K562 (cell line): ENCODE measurements around the gene FTH1. TPM values are rescaled to one million over a fixed set of nuclear protein-coding genes. Genes with fewer than 3 reads are reported as not detected.

Experiments
- ATAC-seq: fragments of 200-7000 bp; cut with Tn5 transposase; 3 replicates; pipeline ENCODE4 v1.9.1; 2020; ENCODE audit warnings: moderate library complexity
- BruUV-seq: library from RNA; stranded (reverse); fragments of 400-500 nt; replicated peaks from 2 replicates; lab custom pipeline; 2021; lab: Mats Ljungman, UMichigan
- CTCF ChIA-PET: fragments of 300-600 bp; formaldehyde crosslinking; extraction: SDS; loops from one replicate; lab custom pipeline; 2021; ENCODE audit warnings: low intra/inter-chr PET ratio; lab: Yijun Ruan, JAX
- POLR2A ChIA-PET: fragments of 300-600, 350-650 bp; sonication (Branson Sonifier 250); formaldehyde crosslinking; extraction: SDS; loops from one replicate; lab custom pipeline; 2021; ENCODE audit warnings: antibody characterized with exemption, inconsistent platforms; lab: Yijun Ruan, JAX
- DNase-seq, 4 experiments: peaks; one replicate each; pipeline versions ENCODE4 v3.0.0 to v3.0.0-alpha.2; 2011 to 2018; ENCODE audit warnings: low spot score in 3 of 4, mixed read lengths in 3 of 4; ENCODE audit errors: extremely low read depth in 1 of 4
- FAIRE-seq: peaks from 2 replicates; lab custom pipeline; 2011; peaks lifted over from hg19 to GRCh38; lab: Jason Lieb, UNC
- H2AFZ ChIP-seq: 2 replicates; pipeline ENCODE4 v1.6.0; 2011; ENCODE audit warnings: low read depth, low read length, control low read depth, inconsistent platforms
- H3K27ac ChIP-seq: fragments of 200-600 bp; 3 replicates; pipeline ENCODE4 v1.8.0; 2011; ENCODE audit warnings: low read depth, mild to moderate bottlenecking, control low read depth, inconsistent platforms, low read length, moderate library complexity, mixed read lengths; ENCODE audit errors: extremely low read depth
- H3K27me3 ChIP-seq, 2 experiments: fragments of 300-600 bp in 1 of 2; 2 replicates in 1 of 2; 3 replicates in 1 of 2; pipeline versions ENCODE4 v1.6.0 to v1.8.0; 2011; ENCODE audit warnings: inconsistent platforms in 2 of 2, low read length in 2 of 2, mild to moderate bottlenecking in 1 of 2, mixed read lengths in 1 of 2, moderate library complexity in 1 of 2; ENCODE audit not compliant: control insufficient read depth in 2 of 2, insufficient read depth in 2 of 2
- H3K36me3 ChIP-seq: fragments of 300-600 bp; 3 replicates; pipeline ENCODE4 v1.8.0; 2011; ENCODE audit warnings: mild to moderate bottlenecking, low read length, inconsistent platforms; ENCODE audit not compliant: control insufficient read depth, insufficient read depth
- H3K4me1 ChIP-seq, 2 experiments: fragments of 200-600 bp in 1 of 2; replicated peaks in 1 of 2; 2 replicates in 1 of 2; 3 replicates in 1 of 2; pipeline versions ENCODE4 v1.5.1 to v1.8.0; 2011; ENCODE audit warnings: inconsistent platforms in 2 of 2, low read length in 2 of 2, mild to moderate bottlenecking in 1 of 2, mixed read lengths in 1 of 2, moderate library complexity in 1 of 2; ENCODE audit not compliant: control insufficient read depth in 2 of 2, insufficient read depth in 2 of 2
- H3K4me2 ChIP-seq: 2 replicates; pipeline ENCODE4 v1.6.1; 2011; ENCODE audit warnings: low read length, control low read depth, inconsistent platforms, mixed read lengths; ENCODE audit not compliant: insufficient read depth
- H3K4me3 ChIP-seq: fragments of 200-600 bp; sonication (generic), shearing (Covaris generic); 2 replicates; pipeline ENCODE4 v1.5.1; 2016; ENCODE audit warnings: control low read depth, inconsistent platforms
- H3K79me2 ChIP-seq: fragments of 200-600 bp; 3 replicates; pipeline ENCODE4 v1.8.0; 2011; ENCODE audit warnings: low read length, inconsistent platforms; ENCODE audit not compliant: control insufficient read depth, insufficient read depth
- H3K9ac ChIP-seq, 2 experiments: 2 replicates each; pipeline versions ENCODE4 v1.6.0 to v1.6.1; 2011; ENCODE audit warnings: low read depth in 2 of 2, low read length in 2 of 2, control low read depth in 1 of 2, inconsistent platforms in 1 of 2, mild to moderate bottlenecking in 1 of 2, mixed read lengths in 1 of 2; ENCODE audit not compliant: insufficient read depth in 1 of 2
- H3K9me1 ChIP-seq: one replicate; pipeline ENCODE4 v1.6.0; 2011; ENCODE audit warnings: inconsistent platforms, mild to moderate bottlenecking, low read length, moderate library complexity; ENCODE audit not compliant: control insufficient read depth, insufficient read depth
- H3K9me3 ChIP-seq: replicated peaks from 2 replicates; pipeline ENCODE4 v1.5.1; 2011; ENCODE audit warnings: low read depth, low read length, inconsistent platforms; ENCODE audit not compliant: control insufficient read depth, insufficient read depth
- H4K20me1 ChIP-seq: replicated peaks from 2 replicates; pipeline ENCODE4 v1.6.1; 2011; ENCODE audit warnings: low read length, inconsistent platforms, mixed read lengths; ENCODE audit not compliant: control insufficient read depth, insufficient read depth
- ASH1L ChIP-seq: fragments of 450-650 bp; IDR thresholded peaks from 2 replicates; pipeline ENCODE4 v1.6.1; 2018; ENCODE audit warnings: borderline replicate concordance, mild to moderate bottlenecking, low read depth; ENCODE audit not compliant: partially characterized antibody
- CREBBP ChIP-seq: IDR thresholded peaks from one replicate; pipeline ENCODE4 v1.6.1; 2012; ENCODE audit warnings: low read depth, mild to moderate bottlenecking, control low read depth, inconsistent platforms, low read length
- EZH2 ChIP-seq: IDR thresholded peaks from 2 replicates; pipeline ENCODE4 v1.6.1; 2012; ENCODE audit warnings: low read depth, mild to moderate bottlenecking, inconsistent platforms, low read length, borderline replicate concordance
- ILF3 ChIP-seq: fragments of 450-650 bp; IDR thresholded peaks from 2 replicates; pipeline ENCODE4 v1.6.1; 2018; ENCODE audit warnings: antibody characterized with exemption, mild to moderate bottlenecking, moderate library complexity, borderline replicate concordance
- LEF1 ChIP-seq: fragments of 450-650 bp; IDR thresholded peaks from 2 replicates; pipeline ENCODE4 v1.6.1; 2016; ENCODE audit warnings: mild to moderate bottlenecking
- MCM7 ChIP-seq, 2 experiments: fragments of 450-650 bp; IDR thresholded peaks; 2 replicates each; pipeline ENCODE4 v1.6.1; 2016 to 2018
- NCOA6 ChIP-seq: fragments of 450-650 bp; IDR thresholded peaks from 2 replicates; pipeline ENCODE4 v1.6.1; 2017; ENCODE audit warnings: mild to moderate bottlenecking
- POLR3G ChIP-seq: IDR thresholded peaks from 2 replicates; pipeline ENCODE4 v1.6.1; 2011; ENCODE audit not compliant: insufficient read length, insufficient replicate concordance; ENCODE audit errors: extremely low read depth
- SNIP1 ChIP-seq: fragments of 450-650 bp; IDR thresholded peaks from 2 replicates; pipeline ENCODE4 v1.7.1; 2017; ENCODE audit warnings: low read depth, mild to moderate bottlenecking
- TFAM ChIP-seq: fragments of 250-450 bp; sonication (Bioruptor Pico); conservative IDR thresholded peaks from 2 replicates; pipeline ENCODE4 v1.5.0; 2021; ENCODE audit warnings: mild to moderate bottlenecking, moderate library complexity
- ZNF121 ChIP-seq: sonication (generic); formaldehyde crosslinking; conservative IDR thresholded peaks from 2 replicates; pipeline ENCODE4 v1.8.0; 2022; ENCODE audit warnings: missing genetic modification reagents
- ZNF239 ChIP-seq: fragments of 250-450 bp; sonication (Bioruptor Pico); IDR thresholded peaks from 2 replicates; pipeline ENCODE4 v1.4.0; 2020; ENCODE audit warnings: mild to moderate bottlenecking
- WGBS: fragments of 100-300 bp; shearing (Covaris generic); methylation state at CpG from one replicate; pipeline ENCODE4 v1.1.6; 2016; ENCODE audit warnings: low coverage, mixed read lengths; ENCODE audit not compliant: insufficient coverage; ENCODE audit errors: missing lambda C conversion rate; 5-methylcytosine and 5-hydroxymethylcytosine counted together
- in situ Hi-C: fragments of 300-500 bp; cut with MboI; formaldehyde crosslinking; loops from 4 replicates; pipeline ENCODE4 v1.15.0; 2018; ENCODE audit warnings: inconsistent platforms, mixed read lengths
- intact Hi-C: fragments of 100-400 bp; cut with micrococcal nuclease; formaldehyde crosslinking; loops from 2 replicates; pipeline ENCODE4 v1.14.2; 2022
- polyA plus RNA-seq, 8 experiments: library from polyadenylated mRNA; depleted of rRNA in 4 of 8; stranded (reverse) in 5 of 8; unstranded in 3 of 8; fragments of >200 nt; fragmentation: Nextera tagmentation in 2 of 8; fragmentation: Illumina TruSeq in 1 of 8; extraction: Ambion mirVana in 2 of 8; extraction: Trizol in 1 of 8; gene quantifications; 2 replicates each; pipeline versions ENCODE4 v1.2.1 to v1.2.3, GENCODE V29; 2011 to 2014; ENCODE audit warnings: inconsistent platforms in 1 of 8, missing spikeins in 1 of 8
- total RNA-seq, 7 experiments: library from RNA; depleted of rRNA in 6 of 7; stranded (reverse); fragments of >200 nt in 6 of 7; fragmentation: Illumina TruSeq in 2 of 7; extraction: Trizol in 2 of 7; gene quantifications; 2 replicates each; pipeline versions ENCODE4 v1.2.1 to v1.2.3, GENCODE V29; 2011 to 2021; ENCODE audit warnings: low replicate concordance in 1 of 7
- TF ChIP-seq, protein P1 (sequence below): fragments of 450-650 bp; IDR thresholded peaks from 2 replicates; pipeline ENCODE4 v1.7.1; 2018; ENCODE audit warnings: mild to moderate bottlenecking, low read depth; ENCODE audit not compliant: partially characterized antibody
- TF ChIP-seq, protein P2 (sequence below): sonication (generic); formaldehyde crosslinking; IDR thresholded peaks from 2 replicates; pipeline ENCODE4 v1.5.0; 2020; ENCODE audit warnings: missing genetic modification reagents
- TF ChIP-seq, protein P3 (sequence below), 2 experiments: fragments of 200-800 bp in 1 of 2; sonication (Bioruptor generic) in 1 of 2; sonication (generic) in 1 of 2; formaldehyde crosslinking in 1 of 2; IDR thresholded peaks in 1 of 2; conservative IDR thresholded peaks in 1 of 2; 2 replicates each; pipeline versions ENCODE4 v1.5.0 to v1.6.1; 2016 to 2020; ENCODE audit warnings: missing compliant biosample characterization in 1 of 2, missing genetic modification characterization in 1 of 2, missing genetic modification reagents in 1 of 2
- TF ChIP-seq, protein P4 (sequence below): fragments of 450-650 bp; formaldehyde crosslinking; IDR thresholded peaks from 2 replicates; pipeline ENCODE4 v1.4.0; 2022; ENCODE audit warnings: mild to moderate bottlenecking, moderate library complexity

Gene FTH1
- total and polyA plus RNA-seq, 9 of the 15 experiments (the other 6 are each of a cell fraction or from before 2014, with no cell fraction given): 370 to 3,146 (median 802) TPM

DNA sequence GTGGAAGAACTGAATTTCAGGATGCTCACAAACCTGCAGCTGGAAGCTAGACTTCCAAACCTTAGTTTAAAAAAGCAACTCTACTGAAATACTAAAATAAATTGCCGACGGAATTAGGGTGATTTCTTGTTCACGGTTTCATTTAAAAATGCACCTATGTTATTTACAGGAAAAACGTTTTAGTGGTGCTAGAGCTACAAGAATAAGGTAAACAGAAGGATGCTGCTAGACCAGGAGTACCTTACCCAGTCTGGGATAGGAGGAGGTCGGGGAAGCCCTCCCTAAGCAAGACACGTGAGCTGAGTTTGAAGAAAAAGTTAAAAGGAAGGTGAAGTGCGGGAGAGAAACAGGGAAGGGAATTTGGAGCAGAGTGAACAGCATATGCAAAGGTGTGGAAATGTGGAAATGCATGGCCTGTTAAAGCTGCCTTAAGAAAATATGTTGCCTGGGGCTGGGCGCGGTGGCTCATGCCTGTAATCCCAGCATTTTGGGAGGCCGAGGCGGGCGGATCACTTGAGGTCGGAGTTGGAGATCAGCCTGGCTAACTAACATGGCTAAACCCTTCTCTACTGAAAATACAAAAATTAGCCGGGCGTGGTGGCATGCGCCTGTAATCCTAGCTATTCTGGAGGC lies 1.4 kb upstream of the FTH1 start:
- H3K4me1 ChIP-seq: peaks cover 49 to 52% of the 10 kb centered on the region in 2 experiments
- no TSS peak for BruUV-seq
- no peaks in the 10 kb centered on the region for H3K9me1 ChIP-seq
- H3K27ac ChIP-seq: peak overlapping the region; percentile 89
- WGBS: 4% methylated on average over 16 of the region's 16 CpGs
- intact Hi-C loops: loop anchor here (5.0 kb wide), 1 partner anchor 83 kb away; no protein-coding TSS in a partner anchor
- POLR2A ChIA-PET: interaction anchor here (0.6 to 11.8 kb wide), 23 partner anchors 6 to 177 kb away, joined by 3 to 327 read pairs (median 7); partner anchors contain the start of genes BEST1, FEN1, INCENP and TMEM258
- CTCF ChIA-PET: no interaction called here
- in situ Hi-C loops: loop anchor here (5.0 kb wide), 1 partner anchor 58 kb away; no protein-coding TSS in a partner anchor
- peaks cover 31% of the 10 kb centered on the region for H4K20me1 ChIP-seq
- H3K4me3 ChIP-seq: peak overlapping the region; percentile 80
- DNase-seq (no peak), FAIRE-seq (no peak), ATAC-seq (no peak)
- H3K27me3 ChIP-seq: no peaks in the 10 kb centered on the region
- H3K79me2 ChIP-seq: peaks cover 85% of the 10 kb centered on the region
- peak overlapping the region; percentile 5; the same call in 1 of the 2 replicates for H2AFZ ChIP-seq
- peaks cover 29% of the 10 kb centered on the region for H3K36me3 ChIP-seq
- no peaks in the 10 kb centered on the region for H3K9me3 ChIP-seq
- H3K9ac ChIP-seq: peak overlapping the region; percentile 92 to 99
- H3K4me2 ChIP-seq: peak overlapping the region; percentile 92
- TF ChIP-seq NCOA6: no peak
- TF ChIP-seq EZH2: no peak
- TF ChIP-seq, protein P1, sequence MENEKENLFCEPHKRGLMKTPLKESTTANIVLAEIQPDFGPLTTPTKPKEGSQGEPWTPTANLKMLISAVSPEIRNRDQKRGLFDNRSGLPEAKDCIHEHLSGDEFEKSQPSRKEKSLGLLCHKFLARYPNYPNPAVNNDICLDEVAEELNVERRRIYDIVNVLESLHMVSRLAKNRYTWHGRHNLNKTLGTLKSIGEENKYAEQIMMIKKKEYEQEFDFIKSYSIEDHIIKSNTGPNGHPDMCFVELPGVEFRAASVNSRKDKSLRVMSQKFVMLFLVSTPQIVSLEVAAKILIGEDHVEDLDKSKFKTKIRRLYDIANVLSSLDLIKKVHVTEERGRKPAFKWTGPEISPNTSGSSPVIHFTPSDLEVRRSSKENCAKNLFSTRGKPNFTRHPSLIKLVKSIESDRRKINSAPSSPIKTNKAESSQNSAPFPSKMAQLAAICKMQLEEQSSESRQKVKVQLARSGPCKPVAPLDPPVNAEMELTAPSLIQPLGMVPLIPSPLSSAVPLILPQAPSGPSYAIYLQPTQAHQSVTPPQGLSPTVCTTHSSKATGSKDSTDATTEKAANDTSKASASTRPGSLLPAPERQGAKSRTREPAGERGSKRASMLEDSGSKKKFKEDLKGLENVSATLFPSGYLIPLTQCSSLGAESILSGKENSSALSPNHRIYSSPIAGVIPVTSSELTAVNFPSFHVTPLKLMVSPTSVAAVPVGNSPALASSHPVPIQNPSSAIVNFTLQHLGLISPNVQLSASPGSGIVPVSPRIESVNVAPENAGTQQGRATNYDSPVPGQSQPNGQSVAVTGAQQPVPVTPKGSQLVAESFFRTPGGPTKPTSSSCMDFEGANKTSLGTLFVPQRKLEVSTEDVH: no peak
- no peak for TF ChIP-seq ZNF121 (CRISPR knock-in tag)
- no peak for TF ChIP-seq TFAM (CRISPR knock-in tag)
- TF ChIP-seq POLR3G: no peak
- TF ChIP-seq CREBBP: no peak
- TF ChIP-seq ZNF239 (CRISPR knock-in tag): no peak
- TF ChIP-seq, protein P2, sequence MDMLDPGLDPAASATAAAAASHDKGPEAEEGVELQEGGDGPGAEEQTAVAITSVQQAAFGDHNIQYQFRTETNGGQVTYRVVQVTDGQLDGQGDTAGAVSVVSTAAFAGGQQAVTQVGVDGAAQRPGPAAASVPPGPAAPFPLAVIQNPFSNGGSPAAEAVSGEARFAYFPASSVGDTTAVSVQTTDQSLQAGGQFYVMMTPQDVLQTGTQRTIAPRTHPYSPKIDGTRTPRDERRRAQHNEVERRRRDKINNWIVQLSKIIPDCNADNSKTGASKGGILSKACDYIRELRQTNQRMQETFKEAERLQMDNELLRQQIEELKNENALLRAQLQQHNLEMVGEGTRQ: peak; percentile 16; the same call in 1 of the 2 replicates
- TF ChIP-seq LEF1: 0 out of 2 replicates have a peak, but pooled peaks have one; percentile 14
- TF ChIP-seq MCM7 (IDR thresholded peaks at IDR 0.05): no peak
- no peak for TF ChIP-seq ASH1L
- no peak; the same call in 1 of the 2 replicates for TF ChIP-seq SNIP1
- TF ChIP-seq, protein P3, sequence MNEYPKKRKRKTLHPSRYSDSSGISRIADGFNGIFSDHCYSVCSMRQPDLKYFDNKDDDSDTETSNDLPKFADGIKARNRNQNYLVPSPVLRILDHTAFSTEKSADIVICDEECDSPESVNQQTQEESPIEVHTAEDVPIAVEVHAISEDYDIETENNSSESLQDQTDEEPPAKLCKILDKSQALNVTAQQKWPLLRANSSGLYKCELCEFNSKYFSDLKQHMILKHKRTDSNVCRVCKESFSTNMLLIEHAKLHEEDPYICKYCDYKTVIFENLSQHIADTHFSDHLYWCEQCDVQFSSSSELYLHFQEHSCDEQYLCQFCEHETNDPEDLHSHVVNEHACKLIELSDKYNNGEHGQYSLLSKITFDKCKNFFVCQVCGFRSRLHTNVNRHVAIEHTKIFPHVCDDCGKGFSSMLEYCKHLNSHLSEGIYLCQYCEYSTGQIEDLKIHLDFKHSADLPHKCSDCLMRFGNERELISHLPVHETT (CRISPR knock-in tag; conservative IDR thresholded peaks at IDR 0.05 in 1 of 2, IDR thresholded peaks at IDR 0.05 in 1 of 2): no peak
- TF ChIP-seq, protein P4, sequence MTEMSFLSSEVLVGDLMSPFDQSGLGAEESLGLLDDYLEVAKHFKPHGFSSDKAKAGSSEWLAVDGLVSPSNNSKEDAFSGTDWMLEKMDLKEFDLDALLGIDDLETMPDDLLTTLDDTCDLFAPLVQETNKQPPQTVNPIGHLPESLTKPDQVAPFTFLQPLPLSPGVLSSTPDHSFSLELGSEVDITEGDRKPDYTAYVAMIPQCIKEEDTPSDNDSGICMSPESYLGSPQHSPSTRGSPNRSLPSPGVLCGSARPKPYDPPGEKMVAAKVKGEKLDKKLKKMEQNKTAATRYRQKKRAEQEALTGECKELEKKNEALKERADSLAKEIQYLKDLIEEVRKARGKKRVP (CRISPR knock-in tag): no peak
- TF ChIP-seq ILF3: no peak
